ENCODE data around the gene HBA1. TPM values are rescaled to one million over a fixed set of nuclear protein-coding genes. Genes with fewer than 3 reads are reported as not detected.

Gene HBA1
- total RNA-seq, 1 donor: 28.3 TPM

- H3K27me3 ChIP-seq (ENCODE audit: insufficient read depth, low read length): peaks cover 47% of the 10 kb centered on the region
- H3K9me3 ChIP-seq (ENCODE audit: low read depth, low read length): no peaks in the 10 kb centered on the region
- H3K4me3 ChIP-seq (ENCODE audit: low read length): no peak overlapping the region
- peaks cover 18% of the 10 kb centered on the region for H3K4me1 ChIP-seq (ENCODE audit: insufficient read depth, low read length)
Measured at GRCh38 chr16:178668-179015, 2.2 kb downstream of the HBA1 start.

- no peaks in the 10 kb centered on the region for H3K9me3 ChIP-seq (ENCODE audit: low read depth, low read length)
- peaks cover 18% of the 10 kb centered on the region for H3K4me1 ChIP-seq (ENCODE audit: insufficient read depth, low read length)
- no peak overlapping the region for H3K4me3 ChIP-seq (ENCODE audit: low read length)
- peaks cover 44% of the 10 kb centered on the region for H3K27me3 ChIP-seq (ENCODE audit: insufficient read depth, low read length)
Measured at GRCh38 chr16:179211-180092, 3.0 kb downstream of the HBA1 start.

- no peak within 1 kb of the TSS for H3K4me3 ChIP-seq (ENCODE audit: low read length)
- peaks cover 18% of the 10 kb centered on the region for H3K4me1 ChIP-seq (ENCODE audit: insufficient read depth, low read length)
- H3K27me3 ChIP-seq (ENCODE audit: insufficient read depth, low read length): peaks cover 38% of the 10 kb centered on the region
- no peaks in the 10 kb centered on the region for H3K9me3 ChIP-seq (ENCODE audit: low read depth, low read length)
Measured at GRCh38 chr16:180101-180675, 3.7 kb downstream of the HBA1 start, which contains the start of gene HBQ1. Gene HBQ1, plus strand, starts transcription at chr16:180459. Its CDS starts 28 bp downstream, at chr16:180487.

- Histone ChIP-seq H3K4me3 (ENCODE audit: low read length) (no peak overlapping the region), H3K27me3 (ENCODE audit: insufficient read depth, low read length) (peaks cover 33% of the 10 kb centered on the region), H3K4me1 (ENCODE audit: insufficient read depth, low read length) (peaks cover 18% of the 10 kb centered on the region), H3K9me3 (ENCODE audit: low read depth, low read length) (no peaks in the 10 kb centered on the region)
Measured at GRCh38 chr16:180681-181564, 4.4 kb downstream of the HBA1 start.

GRCh38 chr16:181565-182021, 5.1 kb downstream of the HBA1 start:
- Histone ChIP-seq H3K4me1 (ENCODE audit: insufficient read depth, low read length) (peaks cover 18% of the 10 kb centered on the region), H3K4me3 (ENCODE audit: low read length) (no peak overlapping the region), H3K27me3 (ENCODE audit: insufficient read depth, low read length) (peaks cover 33% of the 10 kb centered on the region), H3K9me3 (ENCODE audit: low read depth, low read length) (no peaks in the 10 kb centered on the region)

GRCh38 chr16:183005-183404, 6.5 kb downstream of the HBA1 start:
- H3K27me3 ChIP-seq (ENCODE audit: insufficient read depth, low read length): peaks cover 26% of the 10 kb centered on the region
- no peaks in the 10 kb centered on the region for H3K9me3 ChIP-seq (ENCODE audit: low read depth, low read length)
- no peak overlapping the region for H3K4me3 ChIP-seq (ENCODE audit: low read length)
- H3K4me1 ChIP-seq (ENCODE audit: insufficient read depth, low read length): peaks cover 18% of the 10 kb centered on the region

- Histone ChIP-seq H3K27me3 (ENCODE audit: insufficient read depth, low read length) (peaks cover 5% of the 10 kb centered on the region), H3K4me1 (ENCODE audit: insufficient read depth, low read length) (peaks cover 12% of the 10 kb centered on the region), H3K4me3 (ENCODE audit: low read length) (no peak overlapping the region), H3K9me3 (ENCODE audit: low read depth, low read length) (no peaks in the 10 kb centered on the region)
Measured at GRCh38 chr16:185213-185612, 8.7 kb downstream of the HBA1 start.

GRCh38 chr16:185691-186090, 9.2 kb downstream of the HBA1 start:
- H3K4me3 ChIP-seq (ENCODE audit: low read length): no peak overlapping the region
- H3K9me3 ChIP-seq (ENCODE audit: low read depth, low read length): no peaks in the 10 kb centered on the region
- peaks cover 5% of the 10 kb centered on the region for H3K27me3 ChIP-seq (ENCODE audit: insufficient read depth, low read length)
- peaks cover 10% of the 10 kb centered on the region for H3K4me1 ChIP-seq (ENCODE audit: insufficient read depth, low read length)

- Histone ChIP-seq H3K4me3 (ENCODE audit: low read length) (no peak overlapping the region), H3K9me3 (ENCODE audit: low read depth, low read length) (no peaks in the 10 kb centered on the region), H3K27me3 (ENCODE audit: insufficient read depth, low read length) (no peaks in the 10 kb centered on the region), H3K4me1 (ENCODE audit: insufficient read depth, low read length) (no peaks in the 10 kb centered on the region)
Measured at GRCh38 chr16:187330-187729, 10.8 kb downstream of the HBA1 start.

GRCh38 chr16:188674-189073, 12.2 kb downstream of the HBA1 start:
- Histone ChIP-seq H3K27me3 (ENCODE audit: insufficient read depth, low read length) (no peaks in the 10 kb centered on the region), H3K4me1 (ENCODE audit: insufficient read depth, low read length) (no peaks in the 10 kb centered on the region), H3K9me3 (ENCODE audit: low read depth, low read length) (no peaks in the 10 kb centered on the region), H3K4me3 (ENCODE audit: low read length) (no peak overlapping the region)

- H3K9me3 ChIP-seq (ENCODE audit: low read depth, low read length): no peaks in the 10 kb centered on the region
- no peaks in the 10 kb centered on the region for H3K4me1 ChIP-seq (ENCODE audit: insufficient read depth, low read length)
- H3K27me3 ChIP-seq (ENCODE audit: insufficient read depth, low read length): no peaks in the 10 kb centered on the region
- H3K4me3 ChIP-seq (ENCODE audit: low read length): no peak overlapping the region
Measured at GRCh38 chr16:189604-190186, 13.2 kb downstream of the HBA1 start.

GRCh38 chr16:191831-192230, 15.4 kb downstream of the HBA1 start:
- no peaks in the 10 kb centered on the region for H3K4me1 ChIP-seq (ENCODE audit: insufficient read depth, low read length)
- no peak overlapping the region for H3K4me3 ChIP-seq (ENCODE audit: low read length)
- no peaks in the 10 kb centered on the region for H3K9me3 ChIP-seq (ENCODE audit: low read depth, low read length)
- no peaks in the 10 kb centered on the region for H3K27me3 ChIP-seq (ENCODE audit: insufficient read depth, low read length)

- Histone ChIP-seq H3K9me3 (ENCODE audit: low read depth, low read length) (no peaks in the 10 kb centered on the region), H3K4me3 (ENCODE audit: low read length) (no peak overlapping the region), H3K4me1 (ENCODE audit: insufficient read depth, low read length) (no peaks in the 10 kb centered on the region), H3K27me3 (ENCODE audit: insufficient read depth, low read length) (no peaks in the 10 kb centered on the region)
Measured at GRCh38 chr16:192686-193085, 16.2 kb downstream of the HBA1 start.

- H3K4me1 ChIP-seq (ENCODE audit: insufficient read depth, low read length): no peaks in the 10 kb centered on the region
- no peak overlapping the region for H3K4me3 ChIP-seq (ENCODE audit: low read length)
- H3K9me3 ChIP-seq (ENCODE audit: low read depth, low read length): no peaks in the 10 kb centered on the region
- no peaks in the 10 kb centered on the region for H3K27me3 ChIP-seq (ENCODE audit: insufficient read depth, low read length)
Measured at GRCh38 chr16:193441-193840, 17.0 kb downstream of the HBA1 start.

GRCh38 chr16:194516-194915, 18.0 kb downstream of the HBA1 start:
- no peaks in the 10 kb centered on the region for H3K9me3 ChIP-seq (ENCODE audit: low read depth, low read length)
- H3K27me3 ChIP-seq (ENCODE audit: insufficient read depth, low read length): no peaks in the 10 kb centered on the region
- no peaks in the 10 kb centered on the region for H3K4me1 ChIP-seq (ENCODE audit: insufficient read depth, low read length)
- H3K4me3 ChIP-seq (ENCODE audit: low read length): no peak overlapping the region

Data from mononuclear cell (primary cell).